ENCODE measurements around the gene ABI3BP. TPM values are rescaled to one million over a fixed set of nuclear protein-coding genes. Genes with fewer than 3 reads are reported as not detected.
A peak's percentile ranks its signal among the peaks of the same experiment; 100 is the strongest.

Gene ABI3BP
- total and polyA plus RNA-seq, 11 donors = 7.8 to 96.6 (median 26.4) TPM

- intact Hi-C loops (cut with DNase I) = loop anchor here in 1 of 10 donors (10.0 kb wide), 1 partner anchor 637 kb away; no protein-coding TSS in a partner anchor
- no peak overlapping the region for H3K27ac ChIP-seq
- DNase-seq = no peak
Measured at GRCh38 chr3:100748220-100748619, 245.0 kb downstream of the ABI3BP start.

DNA sequence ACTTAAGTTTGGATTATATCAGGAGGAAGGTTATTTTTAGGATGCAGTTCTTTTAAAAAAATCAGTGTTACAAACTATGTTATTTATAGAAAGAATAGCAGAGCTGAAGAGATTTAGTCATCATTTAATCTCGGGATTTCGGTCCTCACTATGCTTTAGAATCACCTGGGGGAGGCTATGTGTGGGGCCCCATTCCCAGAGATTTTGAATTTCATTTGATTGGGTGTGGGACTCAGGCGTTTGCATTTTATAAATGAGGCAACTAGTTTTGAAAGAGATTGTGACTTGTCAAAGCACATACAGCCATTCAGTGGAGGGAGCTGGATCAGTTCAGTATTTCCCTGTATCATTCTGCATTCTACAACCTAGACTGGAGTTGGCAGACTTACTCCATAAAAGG is 247.1 kb downstream of the ABI3BP start:
- H3K9me3 ChIP-seq = no peaks in the 10 kb centered on the region
- intact Hi-C loops (cut with DNase I) = loop anchor here in 1 of 10 donors (10.0 kb wide), 1 partner anchor 639 kb away; no protein-coding TSS in a partner anchor
- H3K36me3 ChIP-seq = peaks cover 2 to 100% (median 97%) of the 10 kb centered on the region in 9 donors
- TF ChIP-seq POLR2A (IDR thresholded peaks at IDR 0.05) = no peak
- TF ChIP-seq, protein P1, sequence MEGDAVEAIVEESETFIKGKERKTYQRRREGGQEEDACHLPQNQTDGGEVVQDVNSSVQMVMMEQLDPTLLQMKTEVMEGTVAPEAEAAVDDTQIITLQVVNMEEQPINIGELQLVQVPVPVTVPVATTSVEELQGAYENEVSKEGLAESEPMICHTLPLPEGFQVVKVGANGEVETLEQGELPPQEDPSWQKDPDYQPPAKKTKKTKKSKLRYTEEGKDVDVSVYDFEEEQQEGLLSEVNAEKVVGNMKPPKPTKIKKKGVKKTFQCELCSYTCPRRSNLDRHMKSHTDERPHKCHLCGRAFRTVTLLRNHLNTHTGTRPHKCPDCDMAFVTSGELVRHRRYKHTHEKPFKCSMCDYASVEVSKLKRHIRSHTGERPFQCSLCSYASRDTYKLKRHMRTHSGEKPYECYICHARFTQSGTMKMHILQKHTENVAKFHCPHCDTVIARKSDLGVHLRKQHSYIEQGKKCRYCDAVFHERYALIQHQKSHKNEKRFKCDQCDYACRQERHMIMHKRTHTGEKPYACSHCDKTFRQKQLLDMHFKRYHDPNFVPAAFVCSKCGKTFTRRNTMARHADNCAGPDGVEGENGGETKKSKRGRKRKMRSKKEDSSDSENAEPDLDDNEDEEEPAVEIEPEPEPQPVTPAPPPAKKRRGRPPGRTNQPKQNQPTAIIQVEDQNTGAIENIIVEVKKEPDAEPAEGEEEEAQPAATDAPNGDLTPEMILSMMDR (IDR thresholded peaks at IDR 0.05) = no peak
- H3K4me3 ChIP-seq = no peak overlapping the region
- peak overlapping the region in 4 of 12 donors; percentile 8 to 23 (median 23) for H3K27ac ChIP-seq
- peaks cover 0 to 13% (median 0%) of the 10 kb centered on the region in 12 donors for H3K4me1 ChIP-seq
- DNase-seq (no peak), ATAC-seq (peak in 2 of 4 donors; percentile 32 to 55)
- H3K27me3 ChIP-seq = no peaks in the 10 kb centered on the region
- WGBS, 4 donors = 42 to 56% (median 52%) methylated on average over 3 of the region's 3 CpGs

More at GRCh38 chr3:100748220-100748619, 245.0 kb downstream of the ABI3BP start:
- no peak for ATAC-seq
- 96 to 98% (median 97%) methylated on average over 6 of the region's 6 CpGs for WGBS, 4 donors
- H3K4me1 ChIP-seq = peaks cover 0 to 13% (median 0%) of the 10 kb centered on the region in 12 donors
- H3K36me3 ChIP-seq = peaks cover 2 to 100% (median 97%) of the 10 kb centered on the region in 9 donors
- TF ChIP-seq, protein P1 (IDR thresholded peaks at IDR 0.05) = no peak
- no peak for TF ChIP-seq POLR2A (IDR thresholded peaks at IDR 0.05)
- no peaks in the 10 kb centered on the region for H3K27me3 ChIP-seq
- no peaks in the 10 kb centered on the region for H3K9me3 ChIP-seq
- H3K4me3 ChIP-seq = no peak overlapping the region

DNA sequence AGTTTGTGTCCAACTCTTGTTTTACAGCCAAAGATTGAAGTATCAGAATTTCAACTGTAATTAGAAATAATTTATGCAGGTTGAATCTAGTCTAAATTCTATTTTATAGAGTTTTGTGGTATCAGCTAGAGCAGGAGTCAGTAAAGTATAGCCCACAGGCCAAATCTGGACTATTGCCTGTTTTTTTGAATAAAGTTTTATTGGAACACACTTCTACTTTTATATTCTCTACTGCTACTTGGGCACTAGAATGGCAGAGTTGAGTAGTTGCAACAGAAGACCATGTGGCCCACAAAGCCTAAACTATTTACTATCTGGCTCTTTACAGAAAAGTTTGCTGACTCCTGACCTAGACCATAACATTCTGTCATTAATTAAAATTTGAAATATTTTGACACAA is 247.6 kb downstream of the ABI3BP start:
- TF ChIP-seq, protein P1 (IDR thresholded peaks at IDR 0.05) = no peak
- TF ChIP-seq POLR2A (IDR thresholded peaks at IDR 0.05) = no peak
- no peak for DNase-seq
- Histone ChIP-seq H3K4me3 (no peak overlapping the region), H3K4me1 (peaks cover 0 to 13% (median 0%) of the 10 kb centered on the region in 12 donors), H3K9me3 (no peaks in the 10 kb centered on the region), H3K27ac (peak overlapping the region in 3 of 12 donors; percentile 11 to 40 (median 23)), H3K27me3 (no peaks in the 10 kb centered on the region), H3K36me3 (peaks cover 2 to 100% (median 97%) of the 10 kb centered on the region in 9 donors)
- ATAC-seq = no peak
- intact Hi-C loops (cut with DNase I) = loop anchor here in 1 of 10 donors (10.0 kb wide), 1 partner anchor 639 kb away; no protein-coding TSS in a partner anchor

DNA sequence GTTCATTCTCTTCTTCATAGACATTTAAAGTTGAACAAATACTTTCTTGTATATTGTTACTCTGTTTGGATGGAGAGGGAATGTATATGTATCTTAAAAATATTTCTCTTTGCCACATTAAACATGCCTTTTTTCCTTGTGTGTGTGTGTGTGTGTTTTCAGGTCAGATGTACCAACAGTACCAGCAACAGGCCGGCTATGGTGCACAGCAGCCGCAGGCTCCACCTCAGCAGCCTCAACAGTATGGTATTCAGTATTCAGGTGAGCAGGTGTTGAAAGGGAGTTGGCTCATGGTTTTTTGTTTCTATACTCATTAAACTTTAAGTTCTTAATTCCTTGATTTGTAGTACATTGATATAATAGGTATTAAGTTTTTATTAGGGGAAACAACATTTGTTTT is 248.6 kb downstream of the ABI3BP start:
- 95 to 99% (median 97%) methylated on average over 2 of the region's 2 CpGs for WGBS, 4 donors
- TF ChIP-seq, protein P1 (IDR thresholded peaks at IDR 0.05) = no peak
- no peak for TF ChIP-seq POLR2A (IDR thresholded peaks at IDR 0.05)

More for the DNA sequence above, 248.6 kb downstream of the ABI3BP start:
- Histone ChIP-seq H3K9me3 (no peaks in the 10 kb centered on the region), H3K27ac (no peak overlapping the region), H3K36me3 (peaks cover 2 to 100% (median 97%) of the 10 kb centered on the region in 9 donors), H3K4me1 (peaks cover 0 to 13% (median 0%) of the 10 kb centered on the region in 12 donors), H3K4me3 (no peak overlapping the region), H3K27me3 (no peaks in the 10 kb centered on the region)
- ATAC-seq (no peak), DNase-seq (no peak)
- intact Hi-C loops (cut with DNase I) = loop anchor here in 1 of 10 donors (10.0 kb wide), 1 partner anchor 640 kb away; no protein-coding TSS in a partner anchor
